Glutamatergic neuron (in vitro differentiated cells): Measurements from ENCODE around the gene KLHDC7B. TPM values are rescaled to one million over a fixed set of nuclear protein-coding genes. Genes with fewer than 3 reads are reported as not detected.
"Not testable (repeated sequence)": the region's sequence is repeated elsewhere in the genome, so short reads cannot be mapped to it uniquely, and the experiment has no call there.

Experiments
- DNase-seq: peaks from one replicate; pipeline ENCODE4 v3.0.0; 2022
- H3K27ac Mint-ChIP-seq: one replicate; pipeline ENCODE4 v1.8.0; 2020; ENCODE audit warnings: mild to moderate bottlenecking, mixed read lengths, inconsistent platforms; ENCODE audit not compliant: unreplicated experiment
- H3K27me3 Mint-ChIP-seq: one replicate; pipeline ENCODE4 v1.8.0; 2020; ENCODE audit warnings: mild to moderate bottlenecking, moderate library complexity, mixed read lengths, inconsistent platforms; ENCODE audit not compliant: unreplicated experiment
- H3K36me3 Mint-ChIP-seq: one replicate; pipeline ENCODE4 v1.8.0; 2020; ENCODE audit warnings: mild to moderate bottlenecking, mixed read lengths, inconsistent platforms; ENCODE audit not compliant: unreplicated experiment
- H3K4me1 Mint-ChIP-seq: one replicate; pipeline ENCODE4 v1.8.0; 2020; ENCODE audit warnings: mild to moderate bottlenecking, low read depth, mixed read lengths, inconsistent platforms; ENCODE audit not compliant: unreplicated experiment
- H3K4me3 Mint-ChIP-seq: one replicate; pipeline ENCODE4 v1.8.0; 2020; ENCODE audit warnings: mild to moderate bottlenecking, mixed read lengths, inconsistent platforms; ENCODE audit not compliant: unreplicated experiment
- H3K9me3 Mint-ChIP-seq: one replicate; pipeline ENCODE4 v1.8.0; 2020; ENCODE audit warnings: mild to moderate bottlenecking, moderate library complexity, mixed read lengths, inconsistent platforms; ENCODE audit not compliant: unreplicated experiment
- total RNA-seq: library from RNA; stranded (reverse); fragmentation: NEBNext Ultra II Directional; extraction: Animal tissue kit (Norgen Biotek cat#: 25700); gene quantifications from one replicate; pipeline ENCODE4 v1.2.1, GENCODE V29; 2021; ENCODE audit not compliant: unreplicated experiment
- TF ChIP-seq, protein P1 (sequence below): fragments of 200-600 bp; sonication (generic); IDR thresholded peaks from one replicate; pipeline ENCODE4 v1.5.0; 2021; ENCODE audit not compliant: partially characterized antibody, unreplicated experiment

KLHDC7B gene
- total RNA-seq, 1 donor from 2014 or later = 0.12 TPM

DNA sequence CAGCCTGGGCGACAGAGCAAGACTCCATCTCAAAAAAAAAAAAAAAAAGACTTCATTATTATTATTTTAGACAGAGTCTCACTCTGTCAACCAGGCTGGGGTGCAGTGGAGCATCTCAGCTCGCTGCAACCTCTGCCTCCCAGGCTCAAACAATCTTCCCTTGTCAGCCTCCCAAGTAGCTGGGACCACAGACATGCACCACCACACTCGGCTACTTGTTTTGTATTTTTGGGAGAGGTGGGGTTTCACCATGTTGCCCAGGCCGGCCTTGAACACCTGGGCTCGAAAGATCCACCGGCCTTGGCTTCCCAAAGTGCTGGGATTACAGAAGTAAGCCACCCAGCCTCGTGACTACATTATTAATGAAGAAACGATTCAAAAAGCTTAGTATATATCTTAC, 10.6 kb upstream of the KLHDC7B start:
- Mint-ChIP-seq H3K9me3 (peaks cover 2% of the 10 kb centered on the region), H3K27ac (no peak overlapping the region), H3K4me1 (no peaks in the 10 kb centered on the region), H3K27me3 (peaks cover 10% of the 10 kb centered on the region), H3K4me3 (no peak overlapping the region), H3K36me3 (no peaks in the 10 kb centered on the region)
- no peak for DNase-seq
- TF ChIP-seq, protein P1, sequence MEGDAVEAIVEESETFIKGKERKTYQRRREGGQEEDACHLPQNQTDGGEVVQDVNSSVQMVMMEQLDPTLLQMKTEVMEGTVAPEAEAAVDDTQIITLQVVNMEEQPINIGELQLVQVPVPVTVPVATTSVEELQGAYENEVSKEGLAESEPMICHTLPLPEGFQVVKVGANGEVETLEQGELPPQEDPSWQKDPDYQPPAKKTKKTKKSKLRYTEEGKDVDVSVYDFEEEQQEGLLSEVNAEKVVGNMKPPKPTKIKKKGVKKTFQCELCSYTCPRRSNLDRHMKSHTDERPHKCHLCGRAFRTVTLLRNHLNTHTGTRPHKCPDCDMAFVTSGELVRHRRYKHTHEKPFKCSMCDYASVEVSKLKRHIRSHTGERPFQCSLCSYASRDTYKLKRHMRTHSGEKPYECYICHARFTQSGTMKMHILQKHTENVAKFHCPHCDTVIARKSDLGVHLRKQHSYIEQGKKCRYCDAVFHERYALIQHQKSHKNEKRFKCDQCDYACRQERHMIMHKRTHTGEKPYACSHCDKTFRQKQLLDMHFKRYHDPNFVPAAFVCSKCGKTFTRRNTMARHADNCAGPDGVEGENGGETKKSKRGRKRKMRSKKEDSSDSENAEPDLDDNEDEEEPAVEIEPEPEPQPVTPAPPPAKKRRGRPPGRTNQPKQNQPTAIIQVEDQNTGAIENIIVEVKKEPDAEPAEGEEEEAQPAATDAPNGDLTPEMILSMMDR = no peak

DNA sequence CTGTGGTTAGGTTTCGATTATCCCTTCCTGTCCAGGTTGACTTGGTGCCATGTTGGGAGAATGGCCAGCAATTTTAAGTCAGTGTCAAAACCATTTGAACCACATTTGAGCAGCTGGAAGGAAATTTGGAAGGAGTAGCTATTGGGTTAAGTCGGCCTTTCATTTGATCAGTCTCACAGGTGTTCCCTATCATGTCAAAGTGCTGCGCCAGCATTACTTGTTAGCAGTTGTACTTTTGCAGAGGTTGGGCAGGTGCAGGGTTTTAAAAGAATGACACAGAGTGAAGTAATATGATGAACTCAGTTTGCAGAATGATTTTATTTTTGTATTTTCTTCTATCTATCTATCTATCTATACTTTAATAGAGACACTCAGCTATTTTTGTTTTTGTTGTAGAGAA, 9.5 kb upstream of the KLHDC7B start:
- Mint-ChIP-seq H3K9me3 (peaks cover 6% of the 10 kb centered on the region), H3K27ac (no peak overlapping the region), H3K4me1 (peaks cover 3% of the 10 kb centered on the region), H3K36me3 (no peaks in the 10 kb centered on the region), H3K4me3 (no peak overlapping the region), H3K27me3 (peaks cover 12% of the 10 kb centered on the region)
- TF ChIP-seq, protein P1 = no peak
- no peak for DNase-seq

GRCh38 chr22:50537765-50538164, 7.9 kb upstream of the KLHDC7B start:
- DNase-seq = no peak
- Mint-ChIP-seq H3K4me3 (no peak overlapping the region), H3K27ac (no peak overlapping the region), H3K9me3 (peaks cover 6% of the 10 kb centered on the region), H3K4me1 (peaks cover 3% of the 10 kb centered on the region), H3K36me3 (no peaks in the 10 kb centered on the region), H3K27me3 (peaks cover 9% of the 10 kb centered on the region)
- TF ChIP-seq, protein P1 = no peak

DNA sequence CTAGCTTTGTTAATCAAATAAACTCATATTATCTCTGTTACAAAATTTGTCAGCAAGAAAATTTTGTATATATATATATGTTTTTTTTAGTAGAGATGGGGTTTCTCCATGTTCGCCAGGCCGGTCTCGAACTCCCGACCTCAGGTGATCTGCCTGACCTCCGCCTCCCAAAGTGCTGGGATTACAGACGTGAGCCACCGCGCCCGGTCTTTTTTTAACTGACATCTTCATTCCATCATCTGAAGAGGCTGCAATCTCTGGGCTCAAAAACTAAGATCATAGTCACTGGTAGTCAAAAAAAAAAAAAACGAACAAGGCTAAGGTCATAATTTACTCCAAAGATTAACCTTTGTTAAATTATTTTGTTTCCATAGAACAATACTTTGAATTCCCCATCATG, 5.3 kb upstream of the KLHDC7B start:
- no peak for DNase-seq
- no peaks in the 10 kb centered on the region for H3K36me3 Mint-ChIP-seq
- peaks cover 2% of the 10 kb centered on the region for H3K27me3 Mint-ChIP-seq
- H3K27ac Mint-ChIP-seq = no peak overlapping the region
- TF ChIP-seq, protein P1 = no peak
- no peak overlapping the region for H3K4me3 Mint-ChIP-seq
- peaks cover 6% of the 10 kb centered on the region for H3K9me3 Mint-ChIP-seq
- peaks cover 3% of the 10 kb centered on the region for H3K4me1 Mint-ChIP-seq

DNA sequence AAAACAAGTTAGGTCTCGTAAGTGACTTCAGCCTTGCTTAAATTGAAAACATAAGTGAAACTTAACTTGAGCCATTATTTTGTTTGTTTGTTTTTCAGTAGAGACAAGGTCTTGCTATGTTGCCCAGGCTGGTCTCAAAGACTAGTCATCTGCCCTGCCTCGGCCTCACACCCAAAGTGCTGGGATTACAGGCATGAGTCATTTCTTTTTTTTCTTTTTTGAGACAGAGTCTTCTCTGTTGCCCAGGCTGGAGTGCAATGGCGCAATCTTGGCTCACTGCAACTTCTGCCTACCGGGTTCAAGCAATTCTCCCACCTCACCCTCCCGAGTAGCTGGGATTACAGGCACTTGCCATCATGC, 4.1 kb upstream of the KLHDC7B start:
- H3K27ac Mint-ChIP-seq, H3K27me3 Mint-ChIP-seq, H3K9me3 Mint-ChIP-seq, H3K36me3 Mint-ChIP-seq, H3K4me3 Mint-ChIP-seq, H3K4me1 Mint-ChIP-seq, DNase-seq: not testable (repeated sequence)
